ENCODE measurements around the gene MAST2. TPM values are rescaled to one million over a fixed set of nuclear protein-coding genes. Genes with fewer than 3 reads are reported as not detected.
"Not testable (repeated sequence)": the region's sequence is repeated elsewhere in the genome, so short reads cannot be mapped to it uniquely, and the experiment has no call there.

The MAST2 gene
- total RNA-seq, 4 donors from 2014 or later: 18.8 to 22.2 (median 20.2) TPM

- no peaks in the 10 kb centered on the region for H3K9me3 ChIP-seq
- WGBS, 2 donors: 72 to 75% methylated on average over 2 of the region's 2 CpGs
- no peak for TF ChIP-seq POLR2A (IDR thresholded peaks at IDR 0.05)
- TF ChIP-seq CTCF (IDR thresholded peaks at IDR 0.05): no peak
- H3K4me3 ChIP-seq (replicated peaks in 1 of 3): no peak overlapping the region
- no peaks in the 10 kb centered on the region for H3K27me3 ChIP-seq
- intact Hi-C loops (cut with DNase I): no loop called here
- H3K36me3 ChIP-seq: no peaks in the 10 kb centered on the region
- DNase-seq: no peak
- peak overlapping the region in 1 of 3 donors; percentile 13 for H3K27ac ChIP-seq
- H3K4me1 ChIP-seq: peaks cover 6 to 12% of the 10 kb centered on the region in 2 donors
These were observed 250.3 kb downstream of the MAST2 start for GRCh38 chr1:46053734-46054133.

- TF ChIP-seq POLR2A (IDR thresholded peaks at IDR 0.05) (no peak), CTCF (IDR thresholded peaks at IDR 0.05) (no peak)
- intact Hi-C loops (cut with DNase I): no loop called here
- H3K36me3 ChIP-seq: no peaks in the 10 kb centered on the region
These were observed 252.9 kb downstream of the MAST2 start for GRCh38 chr1:46056325-46056724.

GRCh38 chr1:46057215-46057614 is 253.8 kb downstream of the MAST2 start:
- peaks cover 6 to 12% of the 10 kb centered on the region in 2 donors for H3K4me1 ChIP-seq
- 94 to 95% methylated on average over 4 of the region's 4 CpGs for WGBS, 2 donors
- H3K4me3 ChIP-seq (replicated peaks in 1 of 3); H3K27me3 ChIP-seq; H3K27ac ChIP-seq; H3K9me3 ChIP-seq; intact Hi-C loops (cut with DNase I); H3K36me3 ChIP-seq; DNase-seq: not testable (repeated sequence)

More at GRCh38 chr1:46056325-46056724, 252.9 kb downstream of the MAST2 start:
- no peak for DNase-seq
- H3K4me3 ChIP-seq (replicated peaks in 1 of 3): no peak overlapping the region
- H3K4me1 ChIP-seq: peaks cover 6 to 12% of the 10 kb centered on the region in 2 donors
- H3K27ac ChIP-seq: no peak overlapping the region
- H3K27me3 ChIP-seq: no peaks in the 10 kb centered on the region
- 96 to 99% methylated on average over 5 of the region's 5 CpGs for WGBS, 2 donors
- no peaks in the 10 kb centered on the region for H3K9me3 ChIP-seq

GRCh38 chr1:46057781-46058180 is 254.4 kb downstream of the MAST2 start:
- WGBS, 2 donors: 90 to 92% methylated on average over 3 of the region's 3 CpGs
- H3K9me3 ChIP-seq: no peaks in the 10 kb centered on the region
- no peaks in the 10 kb centered on the region for H3K36me3 ChIP-seq
- intact Hi-C loops (cut with DNase I): no loop called here
- H3K27ac ChIP-seq: no peak overlapping the region
- TF ChIP-seq POLR2A (IDR thresholded peaks at IDR 0.05): no peak
- no peak for TF ChIP-seq CTCF (IDR thresholded peaks at IDR 0.05)
- H3K4me1 ChIP-seq: peaks cover 6 to 12% of the 10 kb centered on the region in 2 donors
- H3K27me3 ChIP-seq: no peaks in the 10 kb centered on the region
- H3K4me3 ChIP-seq (replicated peaks in 1 of 3): no peak overlapping the region
- no peak for DNase-seq

GRCh38 chr1:46058936-46059335 is 255.5 kb downstream of the MAST2 start:
- no peak for DNase-seq
- no peak overlapping the region for H3K27ac ChIP-seq
- H3K36me3 ChIP-seq: no peaks in the 10 kb centered on the region
- H3K27me3 ChIP-seq: no peaks in the 10 kb centered on the region
- WGBS, 2 donors: 95 to 99% methylated on average over 5 of the region's 5 CpGs
- no peak overlapping the region for H3K4me3 ChIP-seq (replicated peaks in 1 of 3)
- H3K4me1 ChIP-seq: peaks cover under 1 to 5% of the 10 kb centered on the region in 2 donors
- no peaks in the 10 kb centered on the region for H3K9me3 ChIP-seq
- TF ChIP-seq POLR2A (IDR thresholded peaks at IDR 0.05): no peak
- no peak for TF ChIP-seq CTCF (IDR thresholded peaks at IDR 0.05)
- intact Hi-C loops (cut with DNase I): no loop called here

GRCh38 chr1:46061146-46061545 is 257.7 kb downstream of the MAST2 start:
- Histone ChIP-seq H3K36me3 (no peaks in the 10 kb centered on the region), H3K9me3 (no peaks in the 10 kb centered on the region), H3K4me1 (peaks cover 0 to 8% of the 10 kb centered on the region in 2 donors), H3K27me3 (no peaks in the 10 kb centered on the region), H3K27ac (no peak overlapping the region), H3K4me3 (replicated peaks in 1 of 3) (no peak overlapping the region)
- no peak for DNase-seq
- TF ChIP-seq POLR2A (IDR thresholded peaks at IDR 0.05): no peak
- TF ChIP-seq CTCF (IDR thresholded peaks at IDR 0.05): no peak
- WGBS, 2 donors: 65 to 87% methylated on average over 3 of the region's 3 CpGs
- intact Hi-C loops (cut with DNase I): no loop called here
